Heart right ventricle (tissue), 16 donors: ENCODE results near the gene KRTAP3-3. TPM values are rescaled to one million over a fixed set of nuclear protein-coding genes. Genes with fewer than 3 reads are reported as not detected.

Source experiments
- ATAC-seq, 8 donors: fragments of 200-7000 bp; cut with Tn5 transposase; one replicate each; pipeline ENCODE4 v1.9.1; 2020; ENCODE audit warnings: mild to moderate bottlenecking in 8 of 8, moderate library complexity in 8 of 8, moderate number of reproducible peaks in 1 of 8
- DNase-seq, 2 donors: peaks; one replicate each; pipeline ENCODE4 v3.0.0-alpha.2; 2020
- H3K27ac ChIP-seq, 10 donors: fragments of 200-600 bp; sonication (generic) in 2 of 10; one replicate each; pipeline versions ENCODE4 v1.5.0 to v1.8.0; 2020 to 2022; ENCODE audit warnings: mild to moderate bottlenecking in 3 of 10
- H3K27me3 ChIP-seq, 7 donors: fragments of 200-600 bp; one replicate each; pipeline ENCODE4 v1.8.0; 2021 to 2022; ENCODE audit warnings: mild to moderate bottlenecking in 2 of 7
- H3K36me3 ChIP-seq, 9 donors: fragments of 200-600 bp; sonication (generic) in 1 of 9; one replicate each; pipeline versions ENCODE4 v1.5.0 to v1.8.0; 2020 to 2022; ENCODE audit warnings: mild to moderate bottlenecking in 2 of 9
- H3K4me1 ChIP-seq, 9 donors: fragments of 200-600 bp; sonication (generic) in 1 of 9; one replicate each; pipeline versions ENCODE4 v1.5.0 to v1.8.0; 2020 to 2022; ENCODE audit warnings: mild to moderate bottlenecking in 4 of 9
- H3K4me3 ChIP-seq, 10 donors: fragments of 200-600 bp; sonication (generic) in 2 of 10; one replicate each; pipeline versions ENCODE4 v1.5.0 to v1.8.0; 2020 to 2022; ENCODE audit warnings: mild to moderate bottlenecking in 7 of 10, moderate library complexity in 2 of 10
- H3K9me3 ChIP-seq, 11 donors: fragments of 200-600 bp in 10 of 11; sonication (generic) in 2 of 11; one replicate each; pipeline versions ENCODE4 v1.5.0 to v1.8.0; 2013 to 2022; ENCODE audit warnings: mild to moderate bottlenecking in 2 of 11, control low read depth in 1 of 11, moderate library complexity in 1 of 11
- CTCF ChIP-seq, 9 donors: fragments of 200-600 bp; sonication (generic) in 2 of 9; IDR thresholded peaks; one replicate each; pipeline versions ENCODE4 v1.5.0 to v1.8.0; 2021 to 2022; ENCODE audit warnings: antibody characterized with exemption in 9 of 9, mild to moderate bottlenecking in 5 of 9, moderate library complexity in 1 of 9
- WGBS, 2 donors: extraction: QIAGEN DNeasy Blood & Tissue Kit; methylation state at CpG; one replicate each; pipeline ENCODE4 v1.1.7; 2013; ENCODE audit warnings: inconsistent platforms in 1 of 2; 5-methylcytosine and 5-hydroxymethylcytosine counted together
- intact Hi-C, 10 donors: fragments of 100-400 bp; cut with DNase I; formaldehyde crosslinking; loops; one replicate each; pipeline versions ENCODE4 v1.11.1 to v1.14.2; 2022
- polyA plus RNA-seq, 2 donors: library from polyadenylated mRNA; stranded (reverse); fragments of 200-250 nt; gene quantifications; one replicate each; pipeline ENCODE4 v1.2.3, GENCODE V29; 2013
- total RNA-seq, 10 donors: library from RNA; stranded (reverse); fragmentation: NEBNext Ultra II Directional in 3 of 10; extraction: Animal tissue kit (Norgen Biotek cat#: 25700) in 3 of 10; gene quantifications; one replicate each; pipeline versions ENCODE4 v1.2.1 to v1.2.4, GENCODE V29; 2021 to 2023
- donor health status: Arrhythmogenic right ventricular cardiomyopathy.
- donor health status: ischemic (EF 13 %, LVEDD 7.1; RV severe dilation, severe dysfunction).
- donor health status: healthy with polysubstance abuse.
- donor health status: DM: no; HTN: yes; CAD: no.
- donor health status: DM: no; HTN: no; CAD: no.
- donor health status: ischemic (EF 25% LVEDD 6.9; RV normal size, moderate dysfunction).
- donor health status: ischemic (EF 25% LVEDD 5.7; RV mildly dilated, moderate dysfunction).
- donor health status: healthy.
- donor health status: DM: yes; HTN: yes; CAD: no.
- donor health status: Ischemic cardiomyopathy.
- donor health status: ischemic (EF 35%, LVEDD 5.7; RV mildly dilated, moderate dysfunction).
- donor health status: nonischemic (EF 11% LVEDD 7.7; RV severe dilation, severe dysfunction).
- donor health status: DM: yes; HTN: yes; CAD: no.
- donor health status: PGD.
- donor health status: ischemic (EF 29% LVEDD 5.4; RV normal size, mild dysfunction).
- donor health status: nonischemic (EF 23%, LVEDD 6.1; RV moderate dilation, normal function).

Gene KRTAP3-3
- total and polyA plus RNA-seq, 12 donors = not detected

- ATAC-seq (no peak), DNase-seq (no peak)
- Histone ChIP-seq H3K9me3 (no peaks in the 10 kb centered on the region), H3K27ac (no peak overlapping the region), H3K4me3 (no peak overlapping the region), H3K4me1 (no peaks in the 10 kb centered on the region), H3K27me3 (peaks cover 0 to 55% (median 32%) of the 10 kb centered on the region in 7 donors), H3K36me3 (no peaks in the 10 kb centered on the region)
- TF ChIP-seq CTCF (IDR thresholded peaks at IDR 0.05) = no peak
- intact Hi-C loops = loop anchor here in 1 of 10 donors (10.0 kb wide), 1 partner anchor 350 kb away; no protein-coding TSS in a partner anchor
- WGBS, 2 donors = 10 to 25% methylated on average over 1 of the region's 1 CpG
Measured at GRCh38 chr17:40944531-40944930, 49.4 kb downstream of the KRTAP3-3 start.

Other genes starting within 250 kb of the KRTAP3-3 start
Only the 30 nearest of the 36 such genes appear.
- gene KRT28, start 194.2 kb downstream of the KRTAP3-3 start, total RNA-seq = not detected
- gene KRT28, start 194.2 kb downstream of the KRTAP3-3 start, polyA plus RNA-seq = not detected
- 10 to 100 TPM; 40.9 to 63.1 (median 48.5) TPM for gene KRT10, start 171.6 kb downstream of the KRTAP3-3 start, total RNA-seq
- gene KRT10, start 171.6 kb downstream of the KRTAP3-3 start, polyA plus RNA-seq = 10 to 100 TPM; 44.0 to 86.8 TPM
- not detected for gene KRT12, start 126.9 kb downstream of the KRTAP3-3 start, total RNA-seq
- not detected for gene KRT12, start 126.9 kb downstream of the KRTAP3-3 start, polyA plus RNA-seq
- gene KRT20, start 108.9 kb downstream of the KRTAP3-3 start, total RNA-seq = not detected
- not detected for gene KRT20, start 108.9 kb downstream of the KRTAP3-3 start, polyA plus RNA-seq
- gene KRT23, start 56.5 kb downstream of the KRTAP3-3 start, total RNA-seq = under 1 TPM in 3 of 10 donors, not detected in 7; 0.19 to 0.25 (median 0.23) TPM
- gene KRT23, start 56.5 kb downstream of the KRTAP3-3 start, polyA plus RNA-seq = under 1 TPM in 1 of 2 donors, not detected in 1; 0.01 TPM
- gene KRT39, start 27.2 kb downstream of the KRTAP3-3 start, total RNA-seq = not detected
- gene KRT39, start 27.2 kb downstream of the KRTAP3-3 start, polyA plus RNA-seq = not detected
- not detected for gene KRT40, start 9.8 kb downstream of the KRTAP3-3 start, total RNA-seq
- not detected for gene KRT40, start 9.8 kb downstream of the KRTAP3-3 start, polyA plus RNA-seq
- not detected for gene KRTAP3-2, start 5.7 kb upstream of the KRTAP3-3 start, total RNA-seq
- not detected for gene KRTAP3-2, start 5.7 kb upstream of the KRTAP3-3 start, polyA plus RNA-seq
- gene KRTAP3-1, start 15.0 kb upstream of the KRTAP3-3 start, total RNA-seq = not detected
- gene KRTAP3-1, start 15.0 kb upstream of the KRTAP3-3 start, polyA plus RNA-seq = not detected
- not detected for gene KRTAP1-5, start 33.0 kb upstream of the KRTAP3-3 start, total RNA-seq
- gene KRTAP1-5, start 33.0 kb upstream of the KRTAP3-3 start, polyA plus RNA-seq = not detected
- not detected for gene KRTAP1-4, start 36.0 kb upstream of the KRTAP3-3 start, total RNA-seq
- not detected for gene KRTAP1-4, start 36.0 kb upstream of the KRTAP3-3 start, polyA plus RNA-seq
- gene KRTAP1-3, start 40.7 kb upstream of the KRTAP3-3 start, total RNA-seq = not detected
- gene KRTAP1-3, start 40.7 kb upstream of the KRTAP3-3 start, polyA plus RNA-seq = not detected
- not detected for gene KRTAP1-1, start 47.3 kb upstream of the KRTAP3-3 start, total RNA-seq
- gene KRTAP1-1, start 47.3 kb upstream of the KRTAP3-3 start, polyA plus RNA-seq = not detected
- not detected for gene KRTAP2-1, start 53.2 kb upstream of the KRTAP3-3 start, total RNA-seq
- gene KRTAP2-1, start 53.2 kb upstream of the KRTAP3-3 start, polyA plus RNA-seq = not detected
- gene KRTAP2-2, start 61.1 kb upstream of the KRTAP3-3 start, total RNA-seq = not detected
- not detected for gene KRTAP2-2, start 61.1 kb upstream of the KRTAP3-3 start, polyA plus RNA-seq
- not detected for gene KRTAP2-3, start 66.0 kb upstream of the KRTAP3-3 start, total RNA-seq
- not detected for gene KRTAP2-3, start 66.0 kb upstream of the KRTAP3-3 start, polyA plus RNA-seq
- not detected for gene KRTAP2-4, start 71.7 kb upstream of the KRTAP3-3 start, total RNA-seq
- gene KRTAP2-4, start 71.7 kb upstream of the KRTAP3-3 start, polyA plus RNA-seq = not detected
- gene KRTAP4-7, start 90.0 kb upstream of the KRTAP3-3 start, total RNA-seq = not detected
- gene KRTAP4-7, start 90.0 kb upstream of the KRTAP3-3 start, polyA plus RNA-seq = not detected
- not detected for gene KRTAP4-8, start 104.0 kb upstream of the KRTAP3-3 start, total RNA-seq
- gene KRTAP4-8, start 104.0 kb upstream of the KRTAP3-3 start, polyA plus RNA-seq = not detected
- not detected for gene KRTAP4-16, start 108.0 kb upstream of the KRTAP3-3 start, total RNA-seq
- not detected for gene KRTAP4-16, start 108.0 kb upstream of the KRTAP3-3 start, polyA plus RNA-seq
- gene KRTAP4-9, start 111.2 kb upstream of the KRTAP3-3 start, total RNA-seq = not detected
- gene KRTAP4-9, start 111.2 kb upstream of the KRTAP3-3 start, polyA plus RNA-seq = not detected
- not detected for gene KRTAP4-11, start 124.2 kb upstream of the KRTAP3-3 start, total RNA-seq
- not detected for gene KRTAP4-11, start 124.2 kb upstream of the KRTAP3-3 start, polyA plus RNA-seq
- gene KRTAP4-12, start 130.0 kb upstream of the KRTAP3-3 start, total RNA-seq = not detected
- gene KRTAP4-12, start 130.0 kb upstream of the KRTAP3-3 start, polyA plus RNA-seq = not detected
- gene KRTAP4-6, start 146.4 kb upstream of the KRTAP3-3 start, total RNA-seq = not detected
- gene KRTAP4-6, start 146.4 kb upstream of the KRTAP3-3 start, polyA plus RNA-seq = not detected
- gene KRTAP4-5, start 155.7 kb upstream of the KRTAP3-3 start, total RNA-seq = not detected
- not detected for gene KRTAP4-5, start 155.7 kb upstream of the KRTAP3-3 start, polyA plus RNA-seq
- gene KRTAP4-4, start 166.6 kb upstream of the KRTAP3-3 start, total RNA-seq = not detected
- gene KRTAP4-4, start 166.6 kb upstream of the KRTAP3-3 start, polyA plus RNA-seq = not detected
- gene KRTAP4-3, start 174.1 kb upstream of the KRTAP3-3 start, total RNA-seq = not detected
- gene KRTAP4-3, start 174.1 kb upstream of the KRTAP3-3 start, polyA plus RNA-seq = not detected
- gene KRTAP4-2, start 184.1 kb upstream of the KRTAP3-3 start, total RNA-seq = not detected
- not detected for gene KRTAP4-2, start 184.1 kb upstream of the KRTAP3-3 start, polyA plus RNA-seq
- not detected for gene KRTAP4-1, start 190.7 kb upstream of the KRTAP3-3 start, total RNA-seq
- gene KRTAP4-1, start 190.7 kb upstream of the KRTAP3-3 start, polyA plus RNA-seq = not detected
- not detected for gene KRTAP9-1, start 195.7 kb upstream of the KRTAP3-3 start, total RNA-seq
- gene KRTAP9-1, start 195.7 kb upstream of the KRTAP3-3 start, polyA plus RNA-seq = not detected